Right lobe of liver (tissue), 4 donors: ENCODE results near the gene ZCCHC14.

Experiments
- POLR2A ChIP-seq: fragments of 450-650 bp; IDR thresholded peaks from one replicate; pipeline ENCODE4 v1.6.1; 2017; ENCODE audit warnings: antibody characterized with exemption, mild to moderate bottlenecking
- TF ChIP-seq, protein P1 (sequence below), 4 donors: fragments of 200-600 bp in 3 of 4; fragments of 450-650 bp in 1 of 4; IDR thresholded peaks; one replicate each; pipeline versions ENCODE4 v1.5.1 to v1.8.0; 2016 to 2022; ENCODE audit warnings: antibody characterized with exemption in 4 of 4, mild to moderate bottlenecking in 2 of 4
- donor health status: DM: no; HTN: no; CAD: no.
- donor health status: DM: no; HTN: no; CAD: no.
- donor health status: DM: no; HTN: yes; CAD: no.

- TF ChIP-seq, protein P1, sequence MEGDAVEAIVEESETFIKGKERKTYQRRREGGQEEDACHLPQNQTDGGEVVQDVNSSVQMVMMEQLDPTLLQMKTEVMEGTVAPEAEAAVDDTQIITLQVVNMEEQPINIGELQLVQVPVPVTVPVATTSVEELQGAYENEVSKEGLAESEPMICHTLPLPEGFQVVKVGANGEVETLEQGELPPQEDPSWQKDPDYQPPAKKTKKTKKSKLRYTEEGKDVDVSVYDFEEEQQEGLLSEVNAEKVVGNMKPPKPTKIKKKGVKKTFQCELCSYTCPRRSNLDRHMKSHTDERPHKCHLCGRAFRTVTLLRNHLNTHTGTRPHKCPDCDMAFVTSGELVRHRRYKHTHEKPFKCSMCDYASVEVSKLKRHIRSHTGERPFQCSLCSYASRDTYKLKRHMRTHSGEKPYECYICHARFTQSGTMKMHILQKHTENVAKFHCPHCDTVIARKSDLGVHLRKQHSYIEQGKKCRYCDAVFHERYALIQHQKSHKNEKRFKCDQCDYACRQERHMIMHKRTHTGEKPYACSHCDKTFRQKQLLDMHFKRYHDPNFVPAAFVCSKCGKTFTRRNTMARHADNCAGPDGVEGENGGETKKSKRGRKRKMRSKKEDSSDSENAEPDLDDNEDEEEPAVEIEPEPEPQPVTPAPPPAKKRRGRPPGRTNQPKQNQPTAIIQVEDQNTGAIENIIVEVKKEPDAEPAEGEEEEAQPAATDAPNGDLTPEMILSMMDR (IDR thresholded peaks at IDR 0.05) = no peak
- no peak for TF ChIP-seq POLR2A
Observed at GRCh38 chr16:87361916-87362619, 130.8 kb downstream of the ZCCHC14 start.
